ENCODE data around the gene EHD4.

The EHD4 gene

DNA sequence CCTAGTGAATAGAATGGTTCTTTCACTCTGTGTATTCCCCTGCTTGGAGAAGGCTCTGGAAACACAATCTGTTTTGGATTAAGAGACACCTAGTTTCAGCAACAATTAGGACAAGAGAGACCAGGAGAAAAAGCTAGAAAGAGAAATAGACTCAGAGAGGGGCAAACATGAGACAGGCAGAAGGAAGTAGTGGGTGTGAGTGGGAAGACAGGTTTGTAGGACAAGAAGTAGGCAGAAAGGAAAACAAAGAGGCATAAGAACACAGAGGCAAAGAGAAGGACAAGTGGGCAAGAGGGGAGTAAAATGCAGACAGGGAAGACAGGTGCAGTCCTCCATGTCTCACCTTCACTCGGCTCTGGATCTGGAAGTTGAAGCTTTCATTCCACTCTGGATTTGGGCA lies 35.0 kb upstream of the EHD4 start:
- TF ChIP-seq, protein P1, sequence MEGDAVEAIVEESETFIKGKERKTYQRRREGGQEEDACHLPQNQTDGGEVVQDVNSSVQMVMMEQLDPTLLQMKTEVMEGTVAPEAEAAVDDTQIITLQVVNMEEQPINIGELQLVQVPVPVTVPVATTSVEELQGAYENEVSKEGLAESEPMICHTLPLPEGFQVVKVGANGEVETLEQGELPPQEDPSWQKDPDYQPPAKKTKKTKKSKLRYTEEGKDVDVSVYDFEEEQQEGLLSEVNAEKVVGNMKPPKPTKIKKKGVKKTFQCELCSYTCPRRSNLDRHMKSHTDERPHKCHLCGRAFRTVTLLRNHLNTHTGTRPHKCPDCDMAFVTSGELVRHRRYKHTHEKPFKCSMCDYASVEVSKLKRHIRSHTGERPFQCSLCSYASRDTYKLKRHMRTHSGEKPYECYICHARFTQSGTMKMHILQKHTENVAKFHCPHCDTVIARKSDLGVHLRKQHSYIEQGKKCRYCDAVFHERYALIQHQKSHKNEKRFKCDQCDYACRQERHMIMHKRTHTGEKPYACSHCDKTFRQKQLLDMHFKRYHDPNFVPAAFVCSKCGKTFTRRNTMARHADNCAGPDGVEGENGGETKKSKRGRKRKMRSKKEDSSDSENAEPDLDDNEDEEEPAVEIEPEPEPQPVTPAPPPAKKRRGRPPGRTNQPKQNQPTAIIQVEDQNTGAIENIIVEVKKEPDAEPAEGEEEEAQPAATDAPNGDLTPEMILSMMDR (conservative IDR thresholded peaks at IDR 0.05; ENCODE audit: low read length), result no peak
- no peak for TF ChIP-seq EZH2phosphoT487 (IDR thresholded peaks at IDR 0.05; ENCODE audit: borderline replicate concordance)
- no peaks in the 10 kb centered on the region for H3K79me2 ChIP-seq (ENCODE audit: insufficient read depth, low read length)
- H4K20me1 ChIP-seq (ENCODE audit: insufficient read depth, low read length, poor library complexity, severe bottlenecking), result no peaks in the 10 kb centered on the region
- H2AFZ ChIP-seq (ENCODE audit: low read length), result no peak overlapping the region
- no peak overlapping the region for H3K9ac ChIP-seq (ENCODE audit: low read depth, low read length, poor library complexity, severe bottlenecking)
- no peak overlapping the region for H3K4me3 ChIP-seq (ENCODE audit: low read length, poor library complexity, severe bottlenecking)
- H3K9me3 ChIP-seq (ENCODE audit: insufficient read depth, low read depth, low read length), result no peaks in the 10 kb centered on the region
- no peaks in the 10 kb centered on the region for H3K36me3 ChIP-seq (ENCODE audit: insufficient read depth, low read length)
- H3F3A ChIP-seq (ENCODE audit: low read depth), result no peaks in the 10 kb centered on the region
- no peaks in the 10 kb centered on the region for H3K4me1 ChIP-seq (ENCODE audit: insufficient read depth, low read length, poor library complexity, severe bottlenecking)
- H3K4me2 ChIP-seq (ENCODE audit: low read depth, low read length, poor library complexity, severe bottlenecking), result no peak overlapping the region
- H3K9me2 ChIP-seq (replicated peaks; ENCODE audit: low read depth, low read length), result no peaks in the 10 kb centered on the region
- H3K27me3 ChIP-seq (ENCODE audit: insufficient read depth, low read length, poor library complexity, severe bottlenecking), result no peaks in the 10 kb centered on the region

DNA sequence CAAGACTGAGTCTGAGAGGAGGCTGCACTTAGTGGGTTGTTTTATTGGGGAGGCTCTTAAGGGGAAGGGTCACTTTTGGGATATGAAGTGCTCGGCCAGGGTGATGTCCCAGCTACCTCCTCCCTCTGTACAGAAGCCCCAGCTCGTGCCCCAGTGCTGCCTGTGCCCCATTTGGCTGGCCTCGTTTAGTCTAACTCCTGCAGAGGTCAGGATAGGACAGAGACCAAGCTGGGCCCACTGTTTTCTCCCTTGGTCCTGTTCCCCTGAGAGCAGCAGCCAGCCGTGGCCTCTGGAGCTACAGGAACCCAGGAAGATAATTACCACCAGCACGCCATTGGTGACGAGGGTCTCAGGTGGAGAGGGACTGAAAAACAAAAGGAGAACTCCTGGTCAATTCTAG lies 30.0 kb upstream of the EHD4 start:
- no peak overlapping the region for H3K9ac ChIP-seq (ENCODE audit: low read depth, low read length, poor library complexity, severe bottlenecking)
- H3K9me2 ChIP-seq (replicated peaks; ENCODE audit: low read depth, low read length), result no peaks in the 10 kb centered on the region
- no peaks in the 10 kb centered on the region for H3K27me3 ChIP-seq (ENCODE audit: insufficient read depth, low read length, poor library complexity, severe bottlenecking)
- TF ChIP-seq, protein P1 (conservative IDR thresholded peaks at IDR 0.05; ENCODE audit: low read length), result no peak
- TF ChIP-seq EZH2phosphoT487 (IDR thresholded peaks at IDR 0.05; ENCODE audit: borderline replicate concordance), result no peak
- H3F3A ChIP-seq (ENCODE audit: low read depth), result no peaks in the 10 kb centered on the region
- no peaks in the 10 kb centered on the region for H3K36me3 ChIP-seq (ENCODE audit: insufficient read depth, low read length)
- H3K4me3 ChIP-seq (ENCODE audit: low read length, poor library complexity, severe bottlenecking), result no peak overlapping the region
- H3K9me3 ChIP-seq (ENCODE audit: insufficient read depth, low read depth, low read length), result no peaks in the 10 kb centered on the region
- H4K20me1 ChIP-seq (ENCODE audit: insufficient read depth, low read length, poor library complexity, severe bottlenecking), result no peaks in the 10 kb centered on the region
- H3K4me1 ChIP-seq (ENCODE audit: insufficient read depth, low read length, poor library complexity, severe bottlenecking), result no peaks in the 10 kb centered on the region
- H3K4me2 ChIP-seq (ENCODE audit: low read depth, low read length, poor library complexity, severe bottlenecking), result no peak overlapping the region
- no peak overlapping the region for H2AFZ ChIP-seq (ENCODE audit: low read length)
- no peaks in the 10 kb centered on the region for H3K79me2 ChIP-seq (ENCODE audit: insufficient read depth, low read length)

DNA sequence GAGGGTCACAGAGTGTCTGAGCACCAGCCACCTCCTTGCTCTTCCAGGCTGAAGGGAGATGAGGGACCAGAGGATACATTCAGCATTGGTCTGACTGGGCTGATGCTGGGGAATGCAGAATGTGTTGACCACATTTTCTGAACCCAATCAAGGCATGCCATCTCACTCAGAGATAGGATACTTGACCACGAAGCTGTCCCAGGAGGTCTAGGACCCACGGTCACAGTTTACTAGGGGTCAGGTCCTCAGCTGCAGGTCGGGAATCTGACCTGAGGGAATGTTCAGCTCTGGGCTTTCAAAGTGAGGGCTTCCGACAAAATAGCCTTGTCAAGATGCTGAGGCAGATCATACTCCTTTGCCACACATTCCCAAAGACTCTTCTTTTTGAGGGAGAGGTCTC lies 28.9 kb upstream of the EHD4 start:
- Histone ChIP-seq H3K9ac (ENCODE audit: low read depth, low read length, poor library complexity, severe bottlenecking) (no peak overlapping the region), H3K4me1 (ENCODE audit: insufficient read depth, low read length, poor library complexity, severe bottlenecking) (no peaks in the 10 kb centered on the region), H3K4me3 (ENCODE audit: low read length, poor library complexity, severe bottlenecking) (no peak overlapping the region), H3K9me2 (replicated peaks; ENCODE audit: low read depth, low read length) (no peaks in the 10 kb centered on the region), H3K4me2 (ENCODE audit: low read depth, low read length, poor library complexity, severe bottlenecking) (no peak overlapping the region), H4K20me1 (ENCODE audit: insufficient read depth, low read length, poor library complexity, severe bottlenecking) (no peaks in the 10 kb centered on the region), H3F3A (ENCODE audit: low read depth) (no peaks in the 10 kb centered on the region), H2AFZ (ENCODE audit: low read length) (no peak overlapping the region), H3K79me2 (ENCODE audit: insufficient read depth, low read length) (no peaks in the 10 kb centered on the region), H3K36me3 (ENCODE audit: insufficient read depth, low read length) (no peaks in the 10 kb centered on the region), H3K27me3 (ENCODE audit: insufficient read depth, low read length, poor library complexity, severe bottlenecking) (no peaks in the 10 kb centered on the region), H3K9me3 (ENCODE audit: insufficient read depth, low read depth, low read length) (no peaks in the 10 kb centered on the region)
- TF ChIP-seq, protein P1 (conservative IDR thresholded peaks at IDR 0.05; ENCODE audit: low read length), result no peak
- no peak for TF ChIP-seq EZH2phosphoT487 (IDR thresholded peaks at IDR 0.05; ENCODE audit: borderline replicate concordance)

All from Loucy (cell line).